HG02623 (cell line): ENCODE measurements around the gene CLASRP.
A peak's percentile ranks its signal among the peaks of the same experiment; 100 is the strongest.
"Not testable (repeated sequence)": the region's sequence is repeated elsewhere in the genome, so short reads cannot be mapped to it uniquely, and the experiment has no call there.

Source experiments
- ATAC-seq: cut with Tn5 transposase; IDR thresholded peaks from one replicate; pipeline ENCODE4 v1.9.1; 2021; ENCODE audit warnings: moderate library complexity; ENCODE audit not compliant: unreplicated experiment

The CLASRP gene

GRCh38 chr19:45038931-45039893, at the start of gene CLASRP:
CLASRP (plus strand) TSS chr19:45039045; CDS start chr19:45040213, 1,168 bp downstream.
- peak; percentile 89 for ATAC-seq

GRCh38 chr19:44990459-44990858, 48.4 kb upstream of the CLASRP start:
- ATAC-seq: no peak

- ATAC-seq: no peak
These were observed 47.9 kb upstream of the CLASRP start for GRCh38 chr19:44990966-44991365.

- no peak for ATAC-seq
These were observed 46.3 kb upstream of the CLASRP start for GRCh38 chr19:44992336-44993163.

- ATAC-seq: no peak
These were observed 45.3 kb upstream of the CLASRP start for GRCh38 chr19:44993526-44993925.

GRCh38 chr19:44993926-44994537, 44.8 kb upstream of the CLASRP start:
- ATAC-seq: no peak

- no peak for ATAC-seq
These were observed 40.8 kb upstream of the CLASRP start for GRCh38 chr19:44998025-44998424.

- ATAC-seq: not testable (repeated sequence)
These were observed 39.5 kb upstream of the CLASRP start for GRCh38 chr19:44999131-44999925.

GRCh38 chr19:45000665-45001064, 38.2 kb upstream of the CLASRP start:
- ATAC-seq: not testable (repeated sequence)

GRCh38 chr19:45001087-45001739, 37.6 kb upstream of the CLASRP start, which contains the start of gene RELB:
RELB (plus strand) TSS chr19:45001464; CDS start chr19:45001580, 116 bp downstream.
- ATAC-seq: peak; percentile 35

- ATAC-seq: no peak
These were observed 35.4 kb upstream of the CLASRP start for GRCh38 chr19:45003485-45003884.

- no peak for ATAC-seq
These were observed 33.1 kb upstream of the CLASRP start for GRCh38 chr19:45005787-45006186.

GRCh38 chr19:45008552-45008951, 30.3 kb upstream of the CLASRP start:
- no peak for ATAC-seq

- ATAC-seq: no peak
These were observed 29.1 kb upstream of the CLASRP start for GRCh38 chr19:45009625-45010255.

GRCh38 chr19:45010306-45010705, 28.5 kb upstream of the CLASRP start:
- no peak for ATAC-seq

GRCh38 chr19:45011959-45012358, 26.9 kb upstream of the CLASRP start:
- no peak for ATAC-seq

- ATAC-seq: peak; percentile 53
These were observed 22.2 kb upstream of the CLASRP start for GRCh38 chr19:45016388-45017314.

- no peak for ATAC-seq
These were observed 19.7 kb upstream of the CLASRP start for GRCh38 chr19:45019187-45019586.
